ENCODE results near the gene TNFRSF14.

GRCh38 chr1:2594641-2595131 lies 38.5 kb downstream of the TNFRSF14 start:
- TF ChIP-seq CTCF (IDR thresholded peaks at IDR 0.05; ENCODE audit: low read depth, low read length, poor library complexity, severe bottlenecking) (no peak), EZH2phosphoT487 (IDR thresholded peaks at IDR 0.05; ENCODE audit: borderline replicate concordance, low read length) (no peak)

All from DOHH2 (cell line).